ENCODE data around the gene IQSEC1.

Gene IQSEC1

GRCh38 chr3:12908136-12908730, 165.0 kb downstream of the IQSEC1 start:
- no peak for TF ChIP-seq CTCF (IDR thresholded peaks at IDR 0.05)
- Histone ChIP-seq H3K4me1 (peaks cover 16% of the 10 kb centered on the region), H3K36me3 (ENCODE audit: control insufficient read depth, insufficient read depth, low read length) (no peaks in the 10 kb centered on the region), H3K4me3 (ENCODE audit: low read depth, low read length) (no peak overlapping the region), H3K9ac (no peak overlapping the region), H3K4me2 (ENCODE audit: low read length) (no peak overlapping the region), H3K27ac (no peak overlapping the region), H2AFZ (no peak overlapping the region), H3K27me3 (ENCODE audit: control insufficient read depth, insufficient read depth, low read length) (no peaks in the 10 kb centered on the region), H3K79me2 (peaks cover 20% of the 10 kb centered on the region), H3K9me3 (ENCODE audit: control insufficient read depth, low read length) (no peaks in the 10 kb centered on the region)

- Histone ChIP-seq H3K79me2 (peaks cover 17% of the 10 kb centered on the region), H3K27me3 (ENCODE audit: control insufficient read depth, insufficient read depth, low read length) (no peaks in the 10 kb centered on the region), H2AFZ (no peak overlapping the region), H3K4me2 (ENCODE audit: low read length) (no peak overlapping the region), H3K27ac (no peak overlapping the region), H3K36me3 (ENCODE audit: control insufficient read depth, insufficient read depth, low read length) (no peaks in the 10 kb centered on the region), H3K4me1 (peaks cover 16% of the 10 kb centered on the region), H3K4me3 (ENCODE audit: low read depth, low read length) (no peak overlapping the region), H3K9me3 (ENCODE audit: control insufficient read depth, low read length) (no peaks in the 10 kb centered on the region), H3K9ac (no peak overlapping the region)
- no peak for TF ChIP-seq CTCF (IDR thresholded peaks at IDR 0.05)
Measured at GRCh38 chr3:12907729-12908128, 165.5 kb downstream of the IQSEC1 start.

- no peak overlapping the region for H3K9ac ChIP-seq
Measured at GRCh38 chr3:12907296-12907695, 165.9 kb downstream of the IQSEC1 start.

GRCh38 chr3:12906916-12907290, 166.3 kb downstream of the IQSEC1 start:
- H3K9me3 ChIP-seq (ENCODE audit: control insufficient read depth, low read length) = no peaks in the 10 kb centered on the region
- no peaks in the 10 kb centered on the region for H3K36me3 ChIP-seq (ENCODE audit: control insufficient read depth, insufficient read depth, low read length)
- H3K79me2 ChIP-seq = peaks cover 13% of the 10 kb centered on the region
- H3K4me2 ChIP-seq (ENCODE audit: low read length) = no peak overlapping the region
- H3K4me1 ChIP-seq = peaks cover 16% of the 10 kb centered on the region
- H2AFZ ChIP-seq = no peak overlapping the region
- no peak overlapping the region for H3K9ac ChIP-seq
- no peak overlapping the region for H3K27ac ChIP-seq
- TF ChIP-seq CTCF (IDR thresholded peaks at IDR 0.05) = no peak
- no peak overlapping the region for H3K4me3 ChIP-seq (ENCODE audit: low read depth, low read length)
- H3K27me3 ChIP-seq (ENCODE audit: control insufficient read depth, insufficient read depth, low read length) = no peaks in the 10 kb centered on the region

More at GRCh38 chr3:12907296-12907695, 165.9 kb downstream of the IQSEC1 start:
- Histone ChIP-seq H3K4me2 (ENCODE audit: low read length) (no peak overlapping the region), H3K4me3 (ENCODE audit: low read depth, low read length) (no peak overlapping the region), H3K27ac (no peak overlapping the region), H2AFZ (no peak overlapping the region), H3K27me3 (ENCODE audit: control insufficient read depth, insufficient read depth, low read length) (no peaks in the 10 kb centered on the region), H3K36me3 (ENCODE audit: control insufficient read depth, insufficient read depth, low read length) (no peaks in the 10 kb centered on the region), H3K79me2 (peaks cover 16% of the 10 kb centered on the region), H3K9me3 (ENCODE audit: control insufficient read depth, low read length) (no peaks in the 10 kb centered on the region), H3K4me1 (peaks cover 16% of the 10 kb centered on the region)
- TF ChIP-seq CTCF (IDR thresholded peaks at IDR 0.05) = no peak

All from parathyroid adenoma (tissue), 2 donors.